Measurements from ENCODE around the gene PRKCB. TPM values are rescaled to one million over a fixed set of nuclear protein-coding genes. Genes with fewer than 3 reads are reported as not detected.

Gene PRKCB
- polyA plus RNA-seq, 1 donor from 2014 or later = 27.6 TPM

GRCh38 chr16:23952128-23952970, 116.6 kb downstream of the PRKCB start:
- Histone ChIP-seq H2AFZ (ENCODE audit: low read depth, low read length) (peak overlapping the region; percentile 45), H3K9me2 (ENCODE audit: insufficient read depth, low read length) (no peaks in the 10 kb centered on the region), H3K4me2 (ENCODE audit: low read length) (peak overlapping the region; percentile 70), H4K20me1 (ENCODE audit: insufficient read depth) (no peaks in the 10 kb centered on the region), H3K4me3 (ENCODE audit: low read length) (peak overlapping the region; percentile 56), H3K9me3 (ENCODE audit: low read length) (no peaks in the 10 kb centered on the region), H3K79me2 (replicated peaks; ENCODE audit: insufficient read depth, low read length) (no peaks in the 10 kb centered on the region), H3F3A (ENCODE audit: insufficient read depth, low read length, poor library complexity, severe bottlenecking) (no peaks in the 10 kb centered on the region), H3K27me3 (ENCODE audit: insufficient read depth, low read depth, low read length) (no peaks in the 10 kb centered on the region), H3K9ac (ENCODE audit: low read length) (peak overlapping the region; percentile 50), H3K36me3 (ENCODE audit: insufficient read depth, low read length) (no peaks in the 10 kb centered on the region), H3K27ac (ENCODE audit: low read length) (peak overlapping the region; percentile 70)
- no peak for TF ChIP-seq RAD21 (conservative IDR thresholded peaks at IDR 0.05)
- no peak for TF ChIP-seq EP300 (conservative IDR thresholded peaks at IDR 0.05; ENCODE audit: poor library complexity, severe bottlenecking)
- peak; percentile 21 for TF ChIP-seq REST (IDR thresholded peaks at IDR 0.05; ENCODE audit: borderline replicate concordance)
- TF ChIP-seq MXI1 (conservative IDR thresholded peaks at IDR 0.05; ENCODE audit: poor library complexity, severe bottlenecking) = no peak
- TF ChIP-seq, protein P1, sequence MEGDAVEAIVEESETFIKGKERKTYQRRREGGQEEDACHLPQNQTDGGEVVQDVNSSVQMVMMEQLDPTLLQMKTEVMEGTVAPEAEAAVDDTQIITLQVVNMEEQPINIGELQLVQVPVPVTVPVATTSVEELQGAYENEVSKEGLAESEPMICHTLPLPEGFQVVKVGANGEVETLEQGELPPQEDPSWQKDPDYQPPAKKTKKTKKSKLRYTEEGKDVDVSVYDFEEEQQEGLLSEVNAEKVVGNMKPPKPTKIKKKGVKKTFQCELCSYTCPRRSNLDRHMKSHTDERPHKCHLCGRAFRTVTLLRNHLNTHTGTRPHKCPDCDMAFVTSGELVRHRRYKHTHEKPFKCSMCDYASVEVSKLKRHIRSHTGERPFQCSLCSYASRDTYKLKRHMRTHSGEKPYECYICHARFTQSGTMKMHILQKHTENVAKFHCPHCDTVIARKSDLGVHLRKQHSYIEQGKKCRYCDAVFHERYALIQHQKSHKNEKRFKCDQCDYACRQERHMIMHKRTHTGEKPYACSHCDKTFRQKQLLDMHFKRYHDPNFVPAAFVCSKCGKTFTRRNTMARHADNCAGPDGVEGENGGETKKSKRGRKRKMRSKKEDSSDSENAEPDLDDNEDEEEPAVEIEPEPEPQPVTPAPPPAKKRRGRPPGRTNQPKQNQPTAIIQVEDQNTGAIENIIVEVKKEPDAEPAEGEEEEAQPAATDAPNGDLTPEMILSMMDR (IDR thresholded peaks at IDR 0.05; ENCODE audit: poor library complexity, severe bottlenecking) = no peak
- no peak for TF ChIP-seq POLR2AphosphoS5 (IDR thresholded peaks at IDR 0.05)
- TF ChIP-seq EZH2 (IDR thresholded peaks at IDR 0.05; ENCODE audit: borderline replicate concordance, insufficient read depth, low read length, poor library complexity, severe bottlenecking) = no peak
- no peak for TF ChIP-seq TAF1 (IDR thresholded peaks at IDR 0.05; ENCODE audit: low read depth)

GRCh38 chr16:23952971-23953300, 117.2 kb downstream of the PRKCB start:
- no peaks in the 10 kb centered on the region for H4K20me1 ChIP-seq (ENCODE audit: insufficient read depth)
- peak overlapping the region; percentile 70 for H3K4me2 ChIP-seq (ENCODE audit: low read length)
- H3K9me2 ChIP-seq (ENCODE audit: insufficient read depth, low read length) = no peaks in the 10 kb centered on the region
- H3K4me3 ChIP-seq (ENCODE audit: low read length) = peak overlapping the region; percentile 56
- peak overlapping the region; percentile 50 for H3K9ac ChIP-seq (ENCODE audit: low read length)
- H3K36me3 ChIP-seq (ENCODE audit: insufficient read depth, low read length) = no peaks in the 10 kb centered on the region
- no peaks in the 10 kb centered on the region for H3K79me2 ChIP-seq (replicated peaks; ENCODE audit: insufficient read depth, low read length)
- no peaks in the 10 kb centered on the region for H3K27me3 ChIP-seq (ENCODE audit: insufficient read depth, low read depth, low read length)
- no peaks in the 10 kb centered on the region for H3K9me3 ChIP-seq (ENCODE audit: low read length)
- H2AFZ ChIP-seq (ENCODE audit: low read depth, low read length) = no peak overlapping the region
- peak overlapping the region; percentile 70 for H3K27ac ChIP-seq (ENCODE audit: low read length)
- no peaks in the 10 kb centered on the region for H3F3A ChIP-seq (ENCODE audit: insufficient read depth, low read length, poor library complexity, severe bottlenecking)
- TF ChIP-seq POLR2AphosphoS5 (IDR thresholded peaks at IDR 0.05) (no peak), MXI1 (conservative IDR thresholded peaks at IDR 0.05; ENCODE audit: poor library complexity, severe bottlenecking) (no peak), SMC3 (conservative IDR thresholded peaks at IDR 0.05; ENCODE audit: poor library complexity) (no peak), REST (IDR thresholded peaks at IDR 0.05; ENCODE audit: borderline replicate concordance) (no peak), TAF1 (IDR thresholded peaks at IDR 0.05; ENCODE audit: low read depth) (no peak), EP300 (conservative IDR thresholded peaks at IDR 0.05; ENCODE audit: poor library complexity, severe bottlenecking) (no peak), EZH2 (IDR thresholded peaks at IDR 0.05; ENCODE audit: borderline replicate concordance, insufficient read depth, low read length, poor library complexity, severe bottlenecking) (no peak), RAD21 (conservative IDR thresholded peaks at IDR 0.05) (no peak)
- TF ChIP-seq, protein P1 (IDR thresholded peaks at IDR 0.05; ENCODE audit: poor library complexity, severe bottlenecking) = no peak

Measured in neural cell (in vitro differentiated cells).